ENCODE data around the gene EEF1AKMT4.
"Not testable (repeated sequence)": the region's sequence is repeated elsewhere in the genome, so short reads cannot be mapped to it uniquely, and the experiment has no call there.

EEF1AKMT4 gene

GRCh38 chr3:184259878-184260723 is 10.6 kb downstream of the EEF1AKMT4 start:
- Histone ChIP-seq H3K4me3 (replicated peaks; ENCODE audit: low read depth, low read length) (no peak overlapping the region), H3K27me3 (replicated peaks; ENCODE audit: control insufficient read depth, insufficient read depth, low read length) (peaks cover 3% of the 10 kb centered on the region; the same call in 1 of the 2 replicates), H3K36me3 (ENCODE audit: control insufficient read depth, insufficient read depth, low read length) (no peaks in the 10 kb centered on the region)
- no peak for TF ChIP-seq CTCF (IDR thresholded peaks at IDR 0.05; ENCODE audit: insufficient read depth, low read length, poor library complexity, severe bottlenecking)
- no peak for DNase-seq (ENCODE audit: extremely low read depth, insufficient read length)

- no peak for DNase-seq (ENCODE audit: extremely low read depth, insufficient read length)
- Histone ChIP-seq H3K36me3 (ENCODE audit: control insufficient read depth, insufficient read depth, low read length) (no peaks in the 10 kb centered on the region), H3K4me3 (replicated peaks; ENCODE audit: low read depth, low read length) (peak overlapping the region; percentile 45), H3K27me3 (replicated peaks; ENCODE audit: control insufficient read depth, insufficient read depth, low read length) (peaks cover 3% of the 10 kb centered on the region; the same call in 1 of the 2 replicates)
- TF ChIP-seq CTCF (IDR thresholded peaks at IDR 0.05; ENCODE audit: insufficient read depth, low read length, poor library complexity, severe bottlenecking) = no peak
Measured at GRCh38 chr3:184260724-184261269, 11.3 kb downstream of the EEF1AKMT4 start.

- no peak for DNase-seq (ENCODE audit: extremely low read depth, insufficient read length)
- Histone ChIP-seq H3K27me3 (replicated peaks; ENCODE audit: control insufficient read depth, insufficient read depth, low read length) (peaks cover 3% of the 10 kb centered on the region; the same call in 1 of the 2 replicates), H3K36me3 (ENCODE audit: control insufficient read depth, insufficient read depth, low read length) (no peaks in the 10 kb centered on the region), H3K4me3 (replicated peaks; ENCODE audit: low read depth, low read length) (peak within 1 kb of the TSS; percentile 45)
- TF ChIP-seq CTCF (IDR thresholded peaks at IDR 0.05; ENCODE audit: insufficient read depth, low read length, poor library complexity, severe bottlenecking) = no peak
Measured at GRCh38 chr3:184261270-184261853, 11.9 kb downstream of the EEF1AKMT4 start, which contains the start of gene CAMK2N2. TSS of gene CAMK2N2 (minus strand) at chr3:184261553. CDS start at chr3:184261285, 268 bp downstream.

GRCh38 chr3:184261854-184262763 is 12.6 kb downstream of the EEF1AKMT4 start:
- peaks cover 3% of the 10 kb centered on the region; the same call in 1 of the 2 replicates for H3K27me3 ChIP-seq (replicated peaks; ENCODE audit: control insufficient read depth, insufficient read depth, low read length)
- TF ChIP-seq CTCF (IDR thresholded peaks at IDR 0.05; ENCODE audit: insufficient read depth, low read length, poor library complexity, severe bottlenecking) = no peak
- DNase-seq (ENCODE audit: extremely low read depth, insufficient read length) = no peak
- peak overlapping the region; percentile 45 for H3K4me3 ChIP-seq (replicated peaks; ENCODE audit: low read depth, low read length)
- H3K36me3 ChIP-seq (ENCODE audit: control insufficient read depth, insufficient read depth, low read length) = no peaks in the 10 kb centered on the region

GRCh38 chr3:184262764-184263179 is 13.3 kb downstream of the EEF1AKMT4 start:
- Histone ChIP-seq H3K27me3 (replicated peaks; ENCODE audit: control insufficient read depth, insufficient read depth, low read length) (peaks cover 3% of the 10 kb centered on the region; the same call in 1 of the 2 replicates), H3K36me3 (ENCODE audit: control insufficient read depth, insufficient read depth, low read length) (no peaks in the 10 kb centered on the region), H3K4me3 (replicated peaks; ENCODE audit: low read depth, low read length) (no peak overlapping the region)
- no peak for DNase-seq (ENCODE audit: extremely low read depth, insufficient read length)
- TF ChIP-seq CTCF (IDR thresholded peaks at IDR 0.05; ENCODE audit: insufficient read depth, low read length, poor library complexity, severe bottlenecking) = no peak

GRCh38 chr3:184267249-184267648 is 17.8 kb downstream of the EEF1AKMT4 start:
- H3K4me3 ChIP-seq (replicated peaks; ENCODE audit: low read depth, low read length); H3K27me3 ChIP-seq (replicated peaks; ENCODE audit: control insufficient read depth, insufficient read depth, low read length); H3K36me3 ChIP-seq (ENCODE audit: control insufficient read depth, insufficient read depth, low read length); DNase-seq (ENCODE audit: extremely low read depth, insufficient read length): not testable (repeated sequence)
